GM18505 (cell line): ENCODE measurements around the gene CTTNBP2.

Experiments
- ATAC-seq: cut with Tn5 transposase; IDR thresholded peaks from one replicate; pipeline ENCODE4 v1.9.1; 2021; ENCODE audit not compliant: unreplicated experiment
- POLR2A ChIP-seq: IDR thresholded peaks from 4 replicates; pipeline ENCODE4 v1.6.1; 2011; ENCODE audit warnings: borderline replicate concordance; ENCODE audit not compliant: insufficient read depth, insufficient read length; ENCODE audit errors: extremely low read depth

The CTTNBP2 gene

DNA sequence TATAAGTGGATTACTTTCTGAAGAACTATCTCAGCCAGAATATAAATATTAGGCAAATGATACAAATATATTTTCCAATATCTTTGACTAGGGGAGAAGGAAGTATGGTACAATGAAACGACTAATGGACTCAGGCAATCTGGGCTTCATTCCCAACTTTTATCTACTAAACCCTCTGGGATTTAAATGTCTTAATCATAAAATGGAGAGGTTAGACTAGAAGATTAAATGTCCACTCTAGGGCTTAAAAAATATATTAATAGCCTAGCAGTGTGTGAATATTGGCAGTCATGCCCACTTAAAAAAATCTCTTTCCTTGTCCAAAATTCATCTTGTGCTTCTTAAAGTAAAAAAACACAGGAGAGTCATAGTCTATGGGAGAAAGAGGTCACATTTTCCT, 98.3 kb downstream of the CTTNBP2 start:
- TF ChIP-seq POLR2A: no peak
- no peak for ATAC-seq

DNA sequence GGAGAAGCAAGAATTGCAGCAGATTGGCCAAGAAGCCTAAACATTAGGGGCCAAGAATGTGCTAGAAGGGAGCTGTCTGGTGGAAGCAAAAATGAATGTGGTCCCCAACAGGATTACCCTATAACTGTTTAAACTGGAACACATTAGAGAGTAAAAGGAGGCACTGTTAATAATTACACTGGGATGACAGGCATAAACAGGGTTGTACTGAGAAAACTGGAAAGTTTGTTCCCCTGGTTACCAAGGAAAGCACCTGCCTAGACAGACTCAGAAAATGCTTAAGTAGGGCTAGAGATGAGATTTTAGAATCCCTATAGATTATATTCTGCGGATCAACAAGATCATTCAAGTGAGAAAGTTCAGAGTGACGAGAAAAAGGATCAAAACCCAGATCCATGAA, 100.8 kb downstream of the CTTNBP2 start:
- ATAC-seq: no peak

DNA sequence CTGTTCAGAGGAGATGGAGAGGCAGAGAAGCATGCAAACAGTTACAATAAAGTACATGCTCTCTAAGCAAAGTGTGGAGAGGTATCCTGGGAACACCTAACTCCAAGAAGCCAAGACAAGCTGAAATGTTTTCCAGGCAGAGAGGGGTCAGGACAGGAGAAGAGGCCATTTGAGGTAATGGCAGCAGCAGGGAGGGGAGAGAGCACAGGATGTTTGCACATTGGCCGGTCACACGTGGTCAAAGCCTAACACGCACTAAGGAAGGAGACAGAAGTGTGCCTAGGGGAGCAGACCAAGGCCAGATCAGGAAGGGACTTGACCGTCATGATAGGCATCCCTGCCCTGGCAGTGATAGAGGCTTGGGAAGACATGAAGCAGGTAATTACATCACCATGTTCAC, 101.5 kb downstream of the CTTNBP2 start:
- TF ChIP-seq POLR2A: no peak
- ATAC-seq: no peak

More for the DNA sequence above, 100.8 kb downstream of the CTTNBP2 start:
- no peak for TF ChIP-seq POLR2A

DNA sequence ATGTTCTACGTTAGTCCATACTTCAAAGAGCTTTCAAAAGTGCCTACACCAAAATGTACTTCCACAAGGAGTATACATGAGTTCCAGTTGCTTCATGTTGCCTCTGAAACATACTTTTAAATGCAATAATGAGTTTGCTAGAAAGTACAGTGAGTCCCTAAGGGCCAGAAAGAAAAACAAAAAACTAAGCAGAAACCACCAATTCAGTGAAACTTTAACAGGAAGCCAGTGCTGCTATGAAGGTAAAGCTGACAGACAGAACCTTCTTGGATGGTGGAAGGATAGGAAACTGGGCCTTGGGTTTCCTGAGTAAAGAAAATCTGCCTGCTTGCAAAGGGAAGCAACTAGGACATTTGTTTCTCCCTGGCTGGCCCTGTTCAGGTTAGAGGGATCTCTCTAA, 104.2 kb downstream of the CTTNBP2 start:
- peak; percentile 34 for ATAC-seq
- no peak for TF ChIP-seq POLR2A

DNA sequence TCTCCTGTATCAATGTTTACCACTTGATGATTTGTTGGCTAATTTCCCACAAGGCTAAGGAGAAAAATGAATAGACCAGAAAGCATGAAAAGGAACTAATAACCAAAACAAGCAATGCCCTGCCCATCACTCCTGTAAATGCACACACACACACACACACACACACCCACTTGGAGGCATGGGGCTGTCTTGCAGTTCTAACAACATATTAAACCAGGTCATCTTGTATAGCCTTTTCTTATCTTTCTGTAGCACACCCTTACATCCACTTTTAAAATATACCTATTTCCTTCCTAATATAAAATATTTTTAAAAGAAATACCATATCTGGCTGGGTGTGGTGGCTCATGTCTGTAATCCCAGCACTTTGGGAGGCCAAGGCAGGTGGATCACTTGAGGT, 105.3 kb downstream of the CTTNBP2 start:
- no peak for TF ChIP-seq POLR2A
- no peak for ATAC-seq

DNA sequence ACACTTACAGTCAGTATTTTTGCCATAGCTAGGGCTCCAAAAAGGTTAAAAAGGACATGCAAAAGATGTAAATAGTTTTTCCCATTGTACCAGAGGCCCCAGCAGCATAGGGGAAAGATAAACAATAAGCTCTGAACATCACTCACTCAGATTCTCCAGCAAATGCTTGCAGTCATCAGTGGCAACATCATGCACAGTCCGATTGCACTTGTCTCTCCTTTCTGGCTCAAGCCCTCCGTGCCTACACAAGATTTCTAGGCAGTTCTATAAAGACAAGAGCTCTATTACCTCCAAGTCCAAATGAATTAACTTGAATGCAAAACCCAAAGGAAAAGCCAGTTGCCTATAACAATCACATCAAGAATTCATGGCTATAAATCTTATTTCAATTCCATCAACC, 106.3 kb downstream of the CTTNBP2 start:
- TF ChIP-seq POLR2A: no peak
- no peak for ATAC-seq

DNA sequence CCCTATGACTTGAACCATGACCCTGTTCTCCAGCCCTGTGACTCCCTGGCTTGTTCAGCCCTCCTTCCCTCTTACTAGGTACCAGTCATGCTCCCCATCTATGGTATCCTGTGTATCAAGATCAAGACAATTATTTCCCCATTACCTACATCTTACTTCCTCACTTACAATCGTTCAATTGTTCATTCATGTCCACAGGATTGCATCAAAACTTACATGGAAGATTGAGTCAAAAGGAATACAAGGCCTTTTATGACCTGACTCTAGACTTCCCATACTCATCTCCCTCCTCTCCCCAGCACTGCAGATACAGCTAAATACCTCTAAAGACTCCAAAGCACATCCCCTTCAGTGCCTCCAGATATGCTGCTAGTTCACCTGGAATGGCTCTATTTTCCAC, 109.2 kb downstream of the CTTNBP2 start:
- TF ChIP-seq POLR2A: no peak
- no peak for ATAC-seq

DNA sequence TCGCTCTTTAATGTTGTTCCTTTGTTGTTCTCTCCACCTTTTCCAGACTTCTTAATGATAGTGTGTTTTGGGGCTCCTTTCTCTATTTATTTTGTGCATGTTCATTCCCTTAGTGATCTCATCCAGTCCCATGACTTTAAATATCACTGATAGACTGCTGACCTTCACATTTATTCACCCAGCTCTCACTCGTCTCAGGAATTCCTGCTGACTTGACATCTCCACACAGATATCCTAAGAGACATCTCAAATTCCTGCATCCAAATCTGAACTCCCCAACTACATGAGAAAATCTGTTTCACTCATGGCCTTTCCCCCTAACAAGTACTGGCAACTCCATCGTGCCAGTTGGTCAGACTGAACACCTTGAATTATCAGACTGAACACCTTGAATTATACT, 111.2 kb downstream of the CTTNBP2 start:
- TF ChIP-seq POLR2A: no peak
- no peak for ATAC-seq

DNA sequence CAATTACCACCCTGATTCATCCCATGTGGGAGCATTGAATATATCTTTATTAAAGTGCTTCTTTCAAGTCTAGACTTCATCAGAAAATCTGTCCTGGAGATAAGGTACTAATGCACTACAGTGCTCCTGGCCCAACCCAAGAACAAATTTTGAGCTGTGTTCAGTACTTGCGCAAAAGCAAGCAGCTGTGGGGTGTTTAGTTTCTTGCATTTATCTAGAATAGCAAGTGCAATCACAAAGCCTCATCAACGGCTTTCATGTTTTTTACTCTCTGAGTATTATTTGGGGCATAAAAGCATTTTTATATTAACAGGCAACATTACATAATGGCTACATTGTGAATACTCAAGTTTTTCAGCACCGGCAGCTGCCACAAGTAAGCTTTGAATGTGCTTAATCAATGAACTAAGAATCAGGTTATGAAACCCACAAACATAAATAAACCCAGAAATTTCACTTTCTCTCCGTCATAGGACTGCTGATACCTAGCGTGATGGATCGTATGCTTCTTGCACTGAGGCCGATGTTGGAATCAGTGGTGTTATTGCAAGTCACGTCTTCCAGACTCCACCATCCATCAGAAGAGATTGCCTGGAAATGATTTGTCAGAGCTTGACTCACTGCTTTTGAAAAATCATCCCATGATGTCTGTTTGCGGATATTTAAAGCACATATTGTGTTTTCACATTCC, 113.1 kb downstream of the CTTNBP2 start:
- no peak for ATAC-seq
- no peak for TF ChIP-seq POLR2A

DNA sequence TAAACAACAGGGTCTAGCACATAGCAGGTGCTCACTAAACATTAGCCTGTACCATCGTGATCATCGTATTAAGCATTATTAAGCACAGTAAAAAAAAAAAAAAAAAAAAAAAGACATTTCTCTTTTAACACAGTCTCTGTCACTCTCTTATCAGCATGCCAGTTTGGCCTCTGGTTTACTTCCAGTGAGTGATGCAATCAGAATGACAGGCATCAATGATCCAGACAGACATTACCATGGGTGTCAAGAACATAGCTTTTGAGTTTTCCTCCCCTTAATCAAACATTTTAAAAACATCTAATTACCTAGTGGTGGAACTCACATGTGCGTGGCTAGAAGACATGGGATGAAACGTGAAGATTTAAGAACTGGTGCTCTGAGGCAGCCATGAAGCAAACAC, 115.8 kb downstream of the CTTNBP2 start:
- no peak for ATAC-seq
- TF ChIP-seq POLR2A: no peak

DNA sequence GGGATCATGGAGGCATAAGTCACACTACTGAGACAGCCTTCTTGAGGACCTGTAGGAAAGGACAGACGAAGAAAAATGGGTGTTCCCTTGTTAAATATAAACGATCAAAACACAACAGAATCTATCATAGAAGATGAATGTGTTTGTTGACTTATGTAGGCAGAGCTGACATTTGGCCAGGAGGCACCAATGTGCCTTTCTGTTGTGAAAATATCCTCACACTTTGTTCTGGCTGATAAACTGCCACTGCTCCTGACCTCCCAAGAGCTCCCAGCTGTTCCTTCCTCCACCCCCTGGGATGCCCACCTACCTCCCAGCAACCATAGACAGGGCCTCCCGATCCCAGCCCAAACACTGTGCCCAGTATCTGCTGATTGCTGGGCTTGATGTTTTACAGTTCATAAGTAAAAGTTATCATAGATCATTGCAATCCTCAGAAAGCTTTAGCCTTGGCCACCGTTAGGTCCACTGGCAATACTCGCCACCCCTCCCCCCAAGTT, 116.6 kb downstream of the CTTNBP2 start:
- ATAC-seq: no peak
- no peak for TF ChIP-seq POLR2A

DNA sequence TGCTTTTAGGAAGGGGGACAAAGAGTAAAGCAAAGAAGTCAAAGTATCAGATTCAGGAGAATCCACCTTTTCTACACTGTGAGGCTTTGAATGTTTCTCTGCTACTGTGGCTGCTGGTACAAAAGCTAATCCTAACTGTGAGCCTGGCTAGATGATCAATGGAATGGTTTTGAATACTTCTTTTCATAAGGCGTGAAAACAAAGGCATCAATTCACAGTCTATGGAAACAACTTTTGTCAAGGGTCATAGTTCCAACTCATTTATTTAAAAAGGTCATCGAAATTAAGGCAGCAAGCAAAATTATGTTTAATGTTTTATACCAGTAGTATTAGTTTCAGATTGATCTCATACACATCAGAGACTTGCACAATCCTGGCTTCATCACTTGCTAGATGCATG, 118.1 kb downstream of the CTTNBP2 start:
- no peak for ATAC-seq
- TF ChIP-seq POLR2A: no peak

DNA sequence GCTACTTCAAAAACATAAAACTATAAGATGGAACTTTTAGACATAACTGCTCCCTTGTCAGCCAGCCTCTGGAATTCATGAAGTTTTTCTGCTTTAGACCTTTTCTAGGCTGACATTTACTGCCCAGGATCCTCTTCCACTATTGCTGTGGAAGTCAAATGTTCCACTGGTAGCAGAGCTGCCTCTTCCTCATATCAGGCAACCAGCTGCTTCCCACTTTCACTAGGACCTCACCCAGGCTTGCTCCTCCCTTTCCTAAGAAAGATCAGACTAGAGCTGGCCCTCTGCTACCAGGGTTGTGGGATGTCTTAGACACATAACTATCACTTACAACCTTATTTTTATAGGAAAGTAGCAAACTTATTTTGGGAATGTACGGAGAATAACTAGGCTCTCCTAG, 121.5 kb downstream of the CTTNBP2 start:
- no peak for ATAC-seq
- no peak for TF ChIP-seq POLR2A

DNA sequence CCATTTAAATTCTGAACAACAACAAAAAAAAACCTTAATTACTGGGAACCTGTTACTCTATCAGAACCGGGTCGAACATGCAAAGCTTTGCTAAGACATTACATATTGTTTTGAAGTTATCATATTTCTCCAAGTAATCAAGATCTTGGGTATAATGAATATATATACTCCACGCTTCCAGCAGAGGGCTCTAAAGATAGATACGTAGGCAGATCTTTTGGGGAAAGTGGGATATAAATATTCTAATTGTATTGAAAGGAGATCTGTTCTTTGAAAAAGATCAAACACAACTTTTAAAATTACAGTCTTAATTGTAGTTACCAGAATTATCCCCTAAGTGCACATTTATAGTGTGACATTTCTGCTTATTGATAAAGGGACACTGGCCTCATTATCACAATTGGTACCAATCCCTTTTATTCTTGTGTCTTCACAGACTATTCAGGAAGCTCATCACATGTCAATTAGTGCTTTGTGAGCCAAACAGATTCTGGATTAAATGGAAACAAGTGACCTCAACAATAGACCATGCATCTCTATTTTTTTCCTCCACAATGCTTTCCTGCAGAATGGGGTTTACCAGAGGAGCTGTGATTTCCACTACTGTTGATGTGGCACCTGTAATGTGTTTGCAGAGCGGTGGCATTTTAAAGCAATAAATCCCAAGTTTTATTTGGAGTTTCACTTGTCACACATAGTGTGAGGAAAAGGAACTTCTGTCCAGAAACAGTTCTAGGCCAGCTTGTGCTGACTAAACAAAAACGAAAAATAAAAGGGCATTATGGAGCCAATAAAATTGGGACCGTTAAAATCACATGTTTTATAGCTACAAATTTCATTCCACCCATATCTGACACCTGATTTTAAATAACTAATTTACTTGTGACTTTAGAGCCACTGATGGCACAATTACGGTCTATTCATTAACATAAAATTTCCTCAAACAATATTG, 122.4 kb downstream of the CTTNBP2 start:
- no peak for ATAC-seq
- TF ChIP-seq POLR2A: no peak
